ENCODE data around the gene SH2D6.
"Not testable (repeated sequence)": the region's sequence is repeated elsewhere in the genome, so short reads cannot be mapped to it uniquely, and the experiment has no call there.

Gene SH2D6

DNA sequence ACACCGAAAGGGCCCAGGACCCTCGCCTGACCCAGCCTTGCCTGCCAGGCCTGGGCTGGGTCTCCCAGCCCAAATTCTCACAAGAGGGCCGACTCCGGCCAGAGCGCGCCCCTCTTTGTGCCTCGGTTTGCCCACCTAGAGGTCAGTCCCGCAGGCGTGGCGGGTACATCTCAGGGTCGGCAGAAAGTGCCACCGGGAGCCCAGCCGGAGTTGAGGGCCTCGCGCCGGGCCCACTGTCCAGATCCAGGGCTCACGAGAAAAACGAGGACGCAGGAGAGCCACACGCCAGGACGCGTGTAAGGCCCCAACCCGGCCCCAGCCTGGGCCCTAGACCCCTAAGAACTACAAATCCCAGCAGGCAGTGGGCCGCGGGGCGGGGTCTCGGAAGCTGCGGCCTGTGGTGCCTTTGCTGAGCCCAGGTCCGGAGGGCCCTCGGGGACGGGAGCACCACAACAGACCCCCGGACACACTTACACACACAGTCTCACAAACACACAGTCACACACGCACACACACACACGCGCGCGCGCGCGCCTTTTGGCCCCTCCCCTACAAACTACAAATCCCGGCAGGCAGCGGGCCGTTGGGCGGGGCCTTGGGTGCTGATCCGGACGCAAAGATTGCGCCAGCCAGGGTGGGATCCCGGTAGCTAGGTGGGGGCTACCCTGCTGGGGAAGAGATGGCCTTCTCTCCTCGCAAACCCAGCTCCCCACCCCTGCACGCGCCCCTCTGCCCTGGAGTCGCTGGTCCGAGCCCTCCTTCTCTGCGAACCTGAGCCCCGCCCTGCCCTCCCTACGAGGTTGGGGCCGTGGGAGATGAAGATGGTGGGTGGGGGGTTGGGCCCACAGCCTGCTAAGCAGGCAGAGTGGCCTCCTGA, at the start of gene SH2D6:
Gene SH2D6 (plus strand): TSS at position 583 of the 877 bp plus-strand sequence. CDS start 10,752 bp downstream, outside the sequence.
- DNase-seq (ENCODE audit: low read depth in 2 of 2): peak; percentile 58 to 71

DNA sequence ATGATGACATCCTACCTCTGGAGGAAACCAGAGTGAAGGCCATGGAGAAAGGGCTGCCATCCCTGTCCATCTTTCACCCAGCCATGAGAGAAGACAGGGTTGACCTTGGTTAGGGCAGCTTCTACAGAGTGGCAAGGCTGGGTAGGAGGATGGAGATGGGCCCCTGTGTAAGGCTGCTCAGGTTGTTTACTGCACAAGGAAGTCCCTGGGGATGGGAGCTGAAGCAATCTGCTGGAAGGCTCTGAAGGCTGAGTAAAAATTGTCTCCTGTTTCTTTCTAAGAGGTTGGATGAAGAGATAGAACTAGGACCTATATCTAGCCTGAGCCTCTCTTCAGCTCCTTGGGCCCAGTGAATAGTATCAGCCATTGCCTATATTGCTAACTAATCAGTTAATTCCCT, 49.6 kb upstream of the SH2D6 start:
- DNase-seq (ENCODE audit: low read depth in 2 of 2): no peak

DNA sequence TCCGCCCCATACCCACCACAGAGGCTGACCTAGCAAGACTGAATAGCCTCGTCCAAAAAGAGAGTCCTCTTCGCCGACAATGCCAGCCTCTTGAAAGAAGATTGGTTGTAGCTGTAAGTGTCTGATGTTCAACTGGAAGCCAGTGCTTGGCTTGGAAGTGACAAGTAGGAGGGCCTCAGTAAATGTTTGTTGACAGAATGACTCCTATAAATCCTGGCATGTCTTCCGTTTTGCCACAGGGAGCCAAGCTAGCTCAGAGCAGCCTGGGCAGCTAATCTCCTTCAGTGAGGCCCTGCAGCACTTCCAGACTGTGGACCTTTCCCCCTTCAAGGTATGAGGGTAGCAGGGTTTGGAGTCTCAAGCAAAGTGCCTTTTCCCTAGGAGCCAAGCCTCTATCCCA, 49.0 kb upstream of the SH2D6 start:
- no peak for DNase-seq (ENCODE audit: low read depth in 2 of 2)

DNA sequence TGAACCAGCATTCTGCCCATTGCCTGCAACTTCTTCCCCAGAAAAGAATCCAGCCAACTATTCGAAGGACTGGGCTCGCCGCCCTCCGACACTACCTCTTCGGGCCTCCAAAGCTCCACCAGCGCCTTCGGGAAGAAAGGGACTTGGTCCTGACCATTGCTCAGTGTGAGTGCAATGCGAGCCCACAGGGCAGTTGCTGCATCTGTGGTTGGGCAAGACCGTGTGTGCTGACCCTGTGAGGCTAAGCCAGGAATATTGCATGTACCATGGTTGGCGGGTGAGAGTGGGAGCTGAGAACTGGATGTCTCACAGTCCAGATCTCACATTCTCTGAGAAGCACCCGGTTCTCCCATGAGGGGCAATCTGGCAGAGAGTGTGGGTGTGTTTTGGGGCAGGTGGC, 47.5 kb upstream of the SH2D6 start:
- DNase-seq (ENCODE audit: low read depth in 2 of 2): no peak

DNA sequence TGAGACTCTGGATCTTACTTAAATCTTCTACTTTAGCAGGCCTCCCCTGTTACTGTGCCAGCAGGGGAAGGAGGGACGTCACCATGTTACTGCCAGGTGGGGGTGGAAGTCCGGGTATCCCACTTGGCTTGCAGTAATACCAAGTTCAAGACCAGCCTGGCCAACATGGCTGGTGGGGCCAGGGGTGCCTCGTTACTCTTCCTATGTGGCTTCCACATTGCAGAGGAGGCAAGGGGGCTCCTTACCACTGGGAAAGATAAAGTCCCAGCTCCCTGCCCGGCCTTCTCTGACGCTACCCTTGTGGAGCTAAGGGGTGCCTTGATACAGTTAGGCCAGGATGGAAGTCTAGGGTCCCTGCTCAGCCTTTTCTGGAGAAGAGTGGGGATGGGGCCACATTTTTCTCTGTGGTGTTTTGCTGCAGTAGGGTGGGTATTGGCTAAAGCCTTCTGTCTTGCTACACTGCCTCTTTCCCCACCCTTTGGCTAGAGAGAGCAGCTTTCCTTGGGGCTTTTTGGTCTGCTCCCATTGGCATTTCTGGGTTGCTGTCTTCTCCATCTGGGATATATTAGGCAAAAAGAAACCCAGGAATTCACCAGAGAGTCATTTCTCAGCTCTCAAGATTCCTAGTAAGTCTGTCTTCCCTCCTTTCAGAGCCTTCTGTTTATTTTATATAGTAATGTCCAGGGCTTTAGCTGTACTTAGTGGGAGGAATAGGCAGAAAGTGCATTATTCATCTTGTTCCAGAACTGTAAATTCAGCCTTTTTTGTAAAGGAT, 42.0 kb upstream of the SH2D6 start:
- no peak for DNase-seq (ENCODE audit: low read depth in 2 of 2)

DNA sequence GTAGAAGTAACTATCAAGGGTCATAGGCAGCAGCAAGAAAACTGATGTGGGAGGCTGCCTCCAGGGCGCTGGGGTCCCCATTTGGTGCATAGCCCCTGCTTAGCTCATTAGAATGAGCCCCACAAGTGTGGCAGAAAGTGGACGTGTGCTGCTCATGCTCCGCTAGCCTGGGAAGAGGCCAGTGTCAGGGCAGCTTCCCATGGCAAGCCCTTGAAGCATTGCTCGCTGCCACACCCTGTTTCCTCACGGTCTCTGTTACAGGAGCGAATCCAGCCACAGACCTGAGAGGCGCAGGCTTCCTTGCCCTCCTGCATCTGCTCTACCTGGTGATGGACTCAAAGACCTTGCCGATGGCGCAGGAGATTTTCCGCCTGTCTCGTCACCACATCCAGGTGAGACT, 41.4 kb upstream of the SH2D6 start:
- no peak for DNase-seq (ENCODE audit: low read depth in 2 of 2)

DNA sequence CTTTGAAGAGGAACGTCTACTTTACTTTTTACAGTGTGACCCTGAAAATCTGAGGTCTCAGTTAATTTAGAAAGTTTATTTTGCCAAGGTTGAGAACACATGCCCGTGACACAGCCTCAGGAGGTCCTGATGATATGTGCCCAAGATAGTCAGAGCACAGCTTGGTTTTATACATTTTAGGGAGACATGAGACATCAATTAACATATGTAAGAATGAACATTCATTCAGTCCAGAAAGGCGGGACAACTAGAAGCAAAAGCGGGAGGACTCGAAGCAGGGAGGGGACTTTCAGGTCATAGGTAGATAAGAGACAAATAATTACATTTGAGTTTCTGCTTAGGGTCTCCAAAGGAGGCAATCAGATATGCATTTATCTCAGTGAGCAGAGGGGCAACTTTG, 40.3 kb upstream of the SH2D6 start:
- no peak for DNase-seq (ENCODE audit: low read depth in 2 of 2)

DNA sequence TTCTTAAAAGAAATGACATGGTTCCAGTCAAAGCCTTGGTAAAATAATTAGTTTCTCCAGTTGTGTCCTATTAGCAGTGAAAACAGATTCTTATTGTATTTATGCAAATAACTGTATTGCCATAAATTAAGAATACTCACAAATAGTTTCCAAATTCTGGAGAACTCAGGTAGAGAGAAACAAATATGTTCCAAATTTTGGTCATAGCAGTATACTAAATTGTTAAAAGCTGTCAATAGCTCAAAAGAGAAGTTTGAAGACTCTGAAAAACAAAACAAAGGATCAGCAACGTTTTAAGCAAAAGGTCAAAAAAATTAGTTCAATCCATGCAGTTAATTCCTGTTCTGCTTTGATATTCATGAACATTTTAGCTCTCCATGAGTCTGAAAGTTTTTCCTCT, 38.5 kb upstream of the SH2D6 start:
- DNase-seq (ENCODE audit: low read depth in 2 of 2): no peak

DNA sequence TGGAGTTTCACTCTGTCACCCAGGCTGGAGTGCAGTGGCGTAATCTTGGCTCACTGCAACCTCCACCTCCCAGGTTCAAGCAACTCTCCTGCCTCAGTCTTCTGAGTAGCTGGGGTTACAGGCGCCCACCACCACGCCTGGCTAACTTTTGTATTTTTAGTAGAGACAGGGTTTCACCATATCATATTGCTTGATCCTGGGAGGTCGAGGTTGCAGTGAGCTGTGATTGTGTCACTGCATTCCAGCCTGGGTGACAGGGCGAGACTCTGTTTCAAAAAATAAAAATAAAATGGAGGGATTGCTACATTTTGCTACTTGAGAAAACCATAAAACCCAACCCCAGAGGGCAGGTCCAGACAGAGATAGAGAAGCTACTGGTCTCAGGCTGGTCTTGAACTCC, 35.4 kb upstream of the SH2D6 start:
- not testable (repeated sequence) for DNase-seq (ENCODE audit: low read depth in 2 of 2)

DNA sequence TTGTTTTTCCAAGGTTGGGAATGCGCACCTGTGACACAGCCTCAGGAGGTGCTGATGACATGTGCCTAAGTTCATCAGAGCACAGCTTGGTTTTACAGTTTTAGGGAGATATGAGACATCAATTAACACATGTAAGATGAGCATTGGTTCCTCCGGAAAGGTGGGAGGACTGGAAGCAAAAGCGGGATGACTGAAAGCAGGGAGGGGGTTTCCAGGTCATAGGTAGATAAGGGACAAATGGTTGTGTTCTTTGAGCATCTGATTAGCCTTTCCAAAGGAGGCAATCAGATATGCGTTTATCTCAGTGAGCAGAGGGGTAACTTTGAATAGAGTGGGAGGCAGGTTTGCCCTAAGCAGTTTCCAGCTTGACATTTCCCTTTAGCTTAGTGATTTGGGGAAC, 34.7 kb upstream of the SH2D6 start:
- DNase-seq (ENCODE audit: low read depth in 2 of 2): no peak

DNA sequence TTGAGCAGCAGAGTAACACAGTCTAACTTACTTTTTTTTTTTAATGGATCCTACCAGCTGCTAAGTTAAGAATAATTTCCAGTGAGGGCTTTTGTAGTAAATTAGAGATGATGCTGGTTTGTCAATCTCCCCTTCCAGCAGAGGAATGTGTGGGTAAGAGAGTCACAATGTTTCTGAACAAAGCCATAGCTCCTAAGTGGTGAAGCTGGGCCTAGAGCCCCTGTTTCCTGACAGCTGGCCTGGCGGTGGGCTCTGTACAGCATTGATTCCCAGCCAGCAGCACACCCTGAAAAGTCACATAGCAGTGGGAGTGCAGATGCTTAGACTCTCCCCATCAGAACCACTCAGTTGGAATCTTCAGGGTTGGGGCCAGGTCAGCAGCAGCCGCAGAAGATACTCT, 32.8 kb upstream of the SH2D6 start:
- DNase-seq (ENCODE audit: low read depth in 2 of 2): no peak

DNA sequence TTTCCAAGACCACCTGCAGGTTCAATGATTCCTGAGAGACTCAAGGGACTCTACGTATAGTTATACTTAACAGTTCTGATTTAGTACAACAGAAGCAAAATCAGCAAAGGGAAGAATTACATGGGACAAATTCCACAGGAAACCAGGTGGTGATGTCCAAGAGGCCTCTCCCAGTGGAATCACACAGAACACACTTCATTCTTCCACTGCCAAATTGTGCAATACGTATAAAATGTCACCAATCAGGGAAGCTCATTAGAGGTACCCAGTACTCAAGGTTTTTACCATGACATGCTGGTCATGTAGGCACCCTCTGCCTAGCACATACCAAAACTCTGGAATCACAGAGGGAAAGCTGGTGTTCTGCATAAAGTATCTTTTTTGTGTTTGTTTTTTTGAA, 30.8 kb upstream of the SH2D6 start:
- DNase-seq (ENCODE audit: low read depth in 2 of 2): no peak

DNA sequence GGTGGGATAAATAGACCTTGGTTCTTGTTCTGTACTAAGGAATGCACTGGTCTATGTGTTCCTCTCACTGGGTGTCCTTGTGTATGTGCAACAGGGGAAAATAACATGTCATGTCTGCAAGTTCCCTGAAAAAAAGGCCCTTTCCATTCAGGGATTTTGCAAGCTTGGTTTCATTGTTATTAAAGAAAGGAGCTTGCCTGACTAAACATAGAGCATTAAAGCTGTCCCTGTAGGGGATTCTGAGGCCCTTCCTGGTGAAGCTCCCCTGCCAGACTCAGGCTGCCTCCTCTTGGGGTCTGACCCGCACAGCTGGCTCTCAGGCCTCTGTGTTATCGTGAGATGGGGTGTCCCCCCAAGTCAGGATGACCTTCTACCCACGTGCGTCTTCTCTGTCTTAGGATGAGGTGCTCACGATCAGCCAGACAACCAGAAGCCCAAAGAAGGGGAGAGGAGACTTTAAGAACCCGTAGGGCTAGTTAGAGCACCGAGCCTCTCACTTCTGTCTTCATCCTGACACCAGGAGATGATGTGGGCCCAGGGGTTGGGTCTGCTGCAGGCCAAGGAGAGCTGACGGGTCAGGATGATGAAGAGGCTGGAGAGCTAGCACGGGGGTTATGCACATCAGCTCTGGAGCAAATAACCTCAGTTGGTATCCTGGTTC, 29.5 kb upstream of the SH2D6 start:
- no peak for DNase-seq (ENCODE audit: low read depth in 2 of 2)

DNA sequence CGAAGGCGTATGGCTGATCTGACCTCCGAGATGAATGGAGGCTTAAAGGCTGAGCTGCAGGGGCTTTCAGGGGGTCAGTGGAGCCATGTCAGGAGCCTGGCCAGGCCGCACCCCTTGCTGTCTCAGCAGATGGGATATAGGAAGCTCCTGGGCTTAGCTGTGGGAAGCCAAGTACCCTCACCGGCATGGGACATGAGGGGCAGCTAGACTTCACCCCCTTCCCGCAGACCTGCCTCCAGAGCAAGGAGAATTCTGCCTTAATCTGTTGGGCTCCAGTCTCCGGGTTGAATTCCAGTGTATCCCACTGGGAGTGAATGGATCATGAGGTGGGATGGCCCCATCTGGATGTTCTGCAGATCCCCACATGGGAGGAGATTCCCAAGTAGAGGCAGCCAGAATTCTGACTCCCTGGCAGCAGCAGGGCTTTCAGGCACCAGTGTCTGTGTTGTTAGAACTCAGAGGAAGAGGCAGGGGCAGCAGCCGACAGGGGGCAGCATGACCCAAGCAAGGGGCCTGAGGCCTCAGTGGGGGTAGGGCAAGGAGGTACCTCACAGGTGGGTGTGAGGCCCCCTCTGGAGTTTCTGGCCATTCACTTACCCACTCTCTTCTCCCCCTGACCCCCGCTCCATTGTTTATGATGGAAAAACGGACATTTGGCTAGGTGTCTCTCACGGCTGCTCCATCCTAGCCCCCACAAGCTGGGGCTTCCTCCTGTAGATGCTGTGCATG, 27.4 kb upstream of the SH2D6 start:
- DNase-seq (ENCODE audit: low read depth in 2 of 2): peak; percentile 40 to 61

DNA sequence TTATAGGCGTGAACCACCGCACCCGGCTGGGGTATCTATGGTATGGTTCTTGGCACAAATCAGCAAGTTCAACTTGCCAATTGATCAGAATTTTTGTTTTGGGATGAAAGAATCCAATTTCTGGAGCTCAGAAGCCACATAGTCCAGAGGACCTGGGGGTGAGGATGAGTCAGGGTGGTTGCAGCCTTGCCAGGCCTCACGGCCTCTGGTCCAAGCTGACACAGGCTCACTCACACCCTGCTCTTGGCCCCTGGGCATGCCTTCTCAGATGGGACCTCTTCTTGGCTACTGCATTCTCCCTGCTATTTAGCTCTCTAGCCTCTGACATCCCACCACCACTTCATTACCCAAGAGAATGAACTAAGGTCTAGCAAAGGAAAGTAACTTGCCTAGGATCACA, 24.7 kb upstream of the SH2D6 start:
- DNase-seq (ENCODE audit: low read depth in 2 of 2): no peak

DNA sequence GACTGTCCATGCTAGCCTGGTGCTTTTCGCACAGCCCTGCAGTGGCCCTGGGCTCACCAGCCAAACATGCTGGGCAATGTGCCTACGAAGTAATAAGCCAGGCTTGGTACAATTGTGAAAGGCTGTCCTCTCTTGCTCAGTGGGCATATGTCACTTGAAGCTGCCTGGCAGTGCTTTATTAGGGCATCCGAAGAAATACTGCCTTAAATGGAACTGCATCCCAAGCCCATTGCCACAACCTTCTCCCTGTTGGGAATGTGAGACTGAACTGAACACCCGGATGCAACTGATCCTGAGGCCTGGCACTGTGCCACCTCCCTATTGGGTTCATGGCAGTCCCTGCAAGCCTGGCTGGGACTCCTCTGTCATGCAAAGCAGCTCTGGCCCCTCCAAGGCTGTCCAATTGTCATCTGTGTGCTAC, 24.2 kb upstream of the SH2D6 start:
- DNase-seq (ENCODE audit: low read depth in 2 of 2): no peak

DNA sequence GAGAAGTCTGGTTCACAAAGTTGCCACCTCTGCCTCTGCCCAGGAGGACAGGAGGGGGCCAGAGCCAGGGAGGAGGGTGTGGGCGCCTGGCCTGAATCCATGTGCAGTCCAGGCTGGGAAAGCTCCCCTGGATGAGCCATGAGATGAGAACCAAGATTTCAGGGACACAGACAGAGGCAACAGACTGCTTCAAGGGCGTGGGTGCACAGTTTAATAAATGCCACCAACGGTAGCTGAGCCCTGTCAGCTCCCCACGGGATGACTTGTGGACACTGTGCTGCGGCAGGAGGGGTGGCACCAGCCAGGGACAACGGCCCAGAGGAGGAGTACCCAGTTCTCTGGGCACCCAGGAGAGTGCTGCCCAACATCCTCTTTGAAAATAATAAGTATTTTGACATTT, 23.5 kb upstream of the SH2D6 start:
- DNase-seq (ENCODE audit: low read depth in 2 of 2): no peak

DNA sequence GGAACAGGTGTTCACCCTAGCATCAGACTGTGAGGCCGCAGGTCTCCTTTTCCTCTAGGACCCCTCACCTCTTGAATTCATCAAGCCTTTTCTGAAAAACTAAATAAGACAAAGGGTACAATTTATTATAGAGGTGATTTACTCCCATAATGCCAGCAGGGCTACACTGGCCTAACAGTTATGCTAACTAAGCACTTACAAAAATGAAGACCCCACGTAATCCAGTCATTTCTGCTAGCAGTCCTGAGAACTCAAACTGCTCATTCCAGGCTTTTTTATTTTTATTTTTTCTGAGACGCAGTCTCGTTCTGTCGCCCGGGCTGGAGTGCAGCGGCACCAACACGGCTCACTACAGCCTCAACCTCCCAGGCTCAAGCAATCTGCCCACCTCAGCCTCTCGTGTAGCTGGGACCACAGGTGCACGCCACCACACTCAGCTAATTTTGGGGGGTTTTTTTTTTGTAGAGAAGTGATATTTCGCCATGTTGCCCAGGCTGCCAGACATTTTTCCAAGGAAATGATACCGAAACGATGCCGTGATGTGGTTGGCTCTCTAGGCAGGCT, 22.5 kb upstream of the SH2D6 start:
- no peak for DNase-seq (ENCODE audit: low read depth in 2 of 2)

DNA sequence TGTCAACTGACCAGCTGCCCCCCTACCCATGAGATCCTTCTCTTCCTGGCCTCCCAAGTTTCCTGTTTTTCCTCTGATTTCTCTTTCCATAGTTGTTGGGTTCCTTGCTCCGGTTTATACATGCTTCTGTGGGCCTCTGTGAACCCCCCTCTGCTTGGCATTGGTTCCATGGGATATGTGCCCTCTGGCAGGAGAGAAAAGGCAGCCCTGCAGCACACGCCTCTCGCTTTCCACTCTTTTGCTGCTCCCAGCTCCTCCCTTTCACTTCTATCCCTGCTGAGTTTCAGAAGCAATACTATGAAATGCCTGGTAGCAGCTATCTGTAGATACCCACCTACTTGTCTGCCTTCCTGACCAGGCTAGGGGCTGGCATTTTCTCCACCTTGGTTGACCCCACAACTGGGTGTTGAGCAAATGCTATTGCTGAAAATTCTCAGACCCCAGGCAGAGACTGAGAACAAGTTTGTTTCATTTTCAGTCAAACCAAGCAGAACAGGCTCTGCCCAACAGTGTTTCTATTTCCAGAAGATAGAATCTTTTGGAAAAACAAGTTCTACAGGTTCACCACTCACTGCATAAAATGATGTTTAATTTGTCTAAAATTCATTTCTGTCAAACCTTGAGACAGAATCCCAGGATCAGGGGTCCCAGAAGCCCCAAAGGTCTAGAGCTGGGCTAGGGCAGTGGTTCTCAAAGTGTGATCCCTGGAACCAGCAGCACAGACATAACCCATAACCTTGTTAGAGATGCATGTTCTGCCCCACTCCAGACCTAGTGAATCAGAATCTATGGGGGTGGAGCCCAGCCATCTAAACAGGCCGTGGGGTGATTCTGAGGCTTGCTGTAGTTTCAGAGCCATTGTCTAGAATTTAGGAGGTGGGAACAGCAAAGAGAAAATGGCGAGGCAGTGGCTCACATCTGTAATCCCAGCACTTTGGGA, 21.7 kb upstream of the SH2D6 start:
- no peak for DNase-seq (ENCODE audit: low read depth in 2 of 2)

DNA sequence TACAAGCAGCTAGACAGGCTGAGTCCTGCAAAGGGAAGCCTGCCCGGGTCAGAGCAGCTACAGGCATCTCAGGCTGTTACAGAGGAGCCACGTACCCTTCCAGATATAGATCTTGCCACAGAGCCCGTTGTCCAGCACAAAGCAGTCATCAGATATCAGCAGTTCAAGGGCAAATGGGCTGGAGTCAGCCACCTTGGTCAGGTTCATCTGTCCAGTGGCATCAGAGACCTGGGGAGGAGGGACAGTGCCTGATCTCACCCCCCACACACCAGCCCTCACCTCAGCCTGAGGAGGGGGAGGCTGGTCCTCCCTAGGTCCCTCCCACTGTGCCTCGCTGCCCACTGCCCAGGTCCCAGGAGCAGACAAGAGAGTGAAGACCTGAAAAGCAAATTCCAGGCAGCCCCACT, 20.6 kb upstream of the SH2D6 start:
- no peak for DNase-seq (ENCODE audit: low read depth in 2 of 2)

Data from stimulated activated CD8-positive, alpha-beta memory T cell treated with anti-CD3 and anti-CD28 coated beads, Interleukin-7, amount 100 ng/mL, for 1 hour (primary cell).